SKM-1 (cell line): ENCODE results near the gene KNDC1.

ENCODE experiments used
- DNase-seq: peaks from one replicate; lab custom pipeline; 2025; ENCODE audit not compliant: unreplicated experiment; lab: John Stamatoyannopoulos, UW

Gene KNDC1

GRCh38 chr10:133273534-133274143, 113.6 kb downstream of the KNDC1 start:
- no peak for DNase-seq

GRCh38 chr10:133274751-133275683, 115.0 kb downstream of the KNDC1 start:
- DNase-seq: peak; percentile 26

GRCh38 chr10:133275684-133276092, 115.7 kb downstream of the KNDC1 start:
- no peak for DNase-seq
